Measurements from ENCODE around the gene RIN1. TPM values are rescaled to one million over a fixed set of nuclear protein-coding genes. Genes with fewer than 3 reads are reported as not detected.

RIN1 gene
- total and polyA plus RNA-seq, 8 donors: 1.7 to 10.2 (median 3.5) TPM

DNA sequence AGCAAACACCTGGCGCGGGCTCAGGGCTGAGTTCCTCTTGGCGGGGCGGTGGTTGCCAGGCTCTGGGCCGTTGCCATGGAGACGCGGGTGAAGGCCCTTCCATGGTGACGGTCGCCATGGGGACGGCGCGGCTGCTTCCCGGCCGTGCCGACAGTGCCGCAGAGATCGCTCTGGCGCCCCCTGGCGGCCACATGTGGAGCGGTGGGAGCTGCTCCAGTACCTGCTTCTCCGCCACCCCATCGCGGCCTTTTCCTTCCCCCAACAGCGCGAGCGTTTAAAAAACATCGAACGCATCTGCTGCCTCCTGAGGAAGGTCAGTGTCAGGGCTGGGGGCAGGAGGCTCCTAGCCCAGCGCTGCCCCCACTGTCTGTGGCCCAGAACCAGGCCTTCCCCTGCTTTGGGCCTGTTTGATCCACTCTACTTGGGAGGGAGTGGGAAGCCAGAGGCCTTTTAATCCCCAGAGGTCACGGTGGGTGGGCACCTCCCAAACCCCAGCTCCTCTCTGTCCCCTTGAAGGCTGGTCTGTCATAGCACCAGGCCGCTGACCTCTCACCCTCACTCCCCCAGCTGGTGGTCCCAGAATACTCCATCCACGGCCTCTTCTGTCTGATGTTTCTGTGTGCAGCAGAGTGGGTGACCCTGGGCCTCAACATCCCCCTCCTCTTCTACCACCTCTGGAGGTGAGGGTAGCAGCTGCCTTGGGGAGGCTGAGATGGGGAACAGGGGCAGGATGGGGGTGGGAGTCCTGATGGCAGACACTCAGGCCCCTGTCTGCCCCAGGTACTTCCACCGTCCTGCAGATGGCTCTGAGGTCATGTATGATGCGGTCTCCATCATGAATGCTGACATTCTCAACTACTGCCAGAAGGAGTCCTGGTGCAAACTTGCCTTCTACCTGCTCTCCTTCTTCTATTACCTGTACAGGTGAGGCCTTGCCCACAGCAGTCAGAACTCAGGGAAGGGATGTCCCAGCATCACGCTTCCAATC lies 53.5 kb downstream of the RIN1 start:
- intact Hi-C loops (cut with DNase I): no loop called here
- no peaks in the 10 kb centered on the region for H3K9me3 ChIP-seq

More for the DNA sequence above, 53.5 kb downstream of the RIN1 start:
- TF ChIP-seq, protein P1, sequence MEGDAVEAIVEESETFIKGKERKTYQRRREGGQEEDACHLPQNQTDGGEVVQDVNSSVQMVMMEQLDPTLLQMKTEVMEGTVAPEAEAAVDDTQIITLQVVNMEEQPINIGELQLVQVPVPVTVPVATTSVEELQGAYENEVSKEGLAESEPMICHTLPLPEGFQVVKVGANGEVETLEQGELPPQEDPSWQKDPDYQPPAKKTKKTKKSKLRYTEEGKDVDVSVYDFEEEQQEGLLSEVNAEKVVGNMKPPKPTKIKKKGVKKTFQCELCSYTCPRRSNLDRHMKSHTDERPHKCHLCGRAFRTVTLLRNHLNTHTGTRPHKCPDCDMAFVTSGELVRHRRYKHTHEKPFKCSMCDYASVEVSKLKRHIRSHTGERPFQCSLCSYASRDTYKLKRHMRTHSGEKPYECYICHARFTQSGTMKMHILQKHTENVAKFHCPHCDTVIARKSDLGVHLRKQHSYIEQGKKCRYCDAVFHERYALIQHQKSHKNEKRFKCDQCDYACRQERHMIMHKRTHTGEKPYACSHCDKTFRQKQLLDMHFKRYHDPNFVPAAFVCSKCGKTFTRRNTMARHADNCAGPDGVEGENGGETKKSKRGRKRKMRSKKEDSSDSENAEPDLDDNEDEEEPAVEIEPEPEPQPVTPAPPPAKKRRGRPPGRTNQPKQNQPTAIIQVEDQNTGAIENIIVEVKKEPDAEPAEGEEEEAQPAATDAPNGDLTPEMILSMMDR (IDR thresholded peaks at IDR 0.05): peak; percentile 93 to 99
- peaks cover 3 to 27% of the 10 kb centered on the region in 2 donors for H3K4me1 ChIP-seq
- H3K27ac ChIP-seq: no peak overlapping the region
- peaks cover 0 to 20% of the 10 kb centered on the region in 2 donors for H3K36me3 ChIP-seq
- DNase-seq (peak; percentile 91 to 100 (median 98)), ATAC-seq (peak; percentile 92)
- H3K27me3 ChIP-seq: peaks cover 0 to 10% of the 10 kb centered on the region in 2 donors
- H3K4me3 ChIP-seq: no peak overlapping the region

Other genes with a start within 250 kb of the RIN1 start
- 10 to 100 TPM; 32.8 to 34.3 TPM for gene KLC2, start 78.7 kb downstream of the RIN1 start, total RNA-seq
- gene KLC2, start 78.7 kb downstream of the RIN1 start, polyA plus RNA-seq (ENCODE audit: insufficient read length in 6 of 6): 10 to 100 TPM; 17.0 to 24.9 (median 19.8) TPM
- gene RAB1B, start 67.8 kb downstream of the RIN1 start, total RNA-seq: 100 to 1,000 TPM; 141 to 154 TPM
- gene RAB1B, start 67.8 kb downstream of the RIN1 start, polyA plus RNA-seq (ENCODE audit: insufficient read length in 6 of 6): 100 to 1,000 TPM; 114 to 136 (median 128) TPM
- gene CNIH2, start 58.3 kb downstream of the RIN1 start, total RNA-seq: 1 to 10 TPM in 1 of 2 donors, under 1 TPM in 1; 0.81 to 1.4 TPM
- 1 to 10 TPM; 2.8 to 5.2 (median 3.9) TPM for gene CNIH2, start 58.3 kb downstream of the RIN1 start, polyA plus RNA-seq (ENCODE audit: insufficient read length in 6 of 6)
- 100 to 1,000 TPM in 1 of 2 donors, 10 to 100 TPM in 1; 97.1 to 118 TPM for gene YIF1A, start 47.3 kb downstream of the RIN1 start, total RNA-seq
- 10 to 100 TPM; 32.9 to 57.5 (median 43.6) TPM for gene YIF1A, start 47.3 kb downstream of the RIN1 start, polyA plus RNA-seq (ENCODE audit: insufficient read length in 6 of 6)
- under 1 TPM in 1 of 2 donors, not detected in 1; 0.21 TPM for gene TMEM151A, start 44.5 kb downstream of the RIN1 start, total RNA-seq
- under 1 TPM; 0.17 to 0.47 (median 0.28) TPM for gene TMEM151A, start 44.5 kb downstream of the RIN1 start, polyA plus RNA-seq (ENCODE audit: insufficient read length in 6 of 6)
- 10 to 100 TPM; 69.8 to 74.3 TPM for gene CD248, start 19.4 kb downstream of the RIN1 start, total RNA-seq
- gene CD248, start 19.4 kb downstream of the RIN1 start, polyA plus RNA-seq (ENCODE audit: insufficient read length in 6 of 6): 100 to 1,000 TPM in 4 of 6 donors, 10 to 100 TPM in 2; 76.4 to 128 (median 104) TPM
- 10 to 100 TPM; 28.7 to 34.3 TPM for gene BRMS1, start 8.7 kb upstream of the RIN1 start, total RNA-seq
- 10 to 100 TPM; 19.5 to 26.6 (median 24.5) TPM for gene BRMS1, start 8.7 kb upstream of the RIN1 start, polyA plus RNA-seq (ENCODE audit: insufficient read length in 6 of 6)
- gene B4GAT1, start 11.2 kb upstream of the RIN1 start, total RNA-seq: 10 to 100 TPM; 22.9 to 29.7 TPM
- 10 to 100 TPM; 29.8 to 35.9 (median 30.9) TPM for gene B4GAT1, start 11.2 kb upstream of the RIN1 start, polyA plus RNA-seq (ENCODE audit: insufficient read length in 6 of 6)
- gene SLC29A2, start 35.3 kb upstream of the RIN1 start, total RNA-seq: 10 to 100 TPM; 16.2 to 22.8 TPM
- 10 to 100 TPM in 1 of 6 donors, 1 to 10 TPM in 5; 7.4 to 10.9 (median 8.9) TPM for gene SLC29A2, start 35.3 kb upstream of the RIN1 start, polyA plus RNA-seq (ENCODE audit: insufficient read length in 6 of 6)
- under 1 TPM in 1 of 2 donors, not detected in 1; 0.64 TPM for gene NPAS4, start 84.6 kb upstream of the RIN1 start, total RNA-seq
- gene NPAS4, start 84.6 kb upstream of the RIN1 start, polyA plus RNA-seq (ENCODE audit: insufficient read length in 6 of 6): under 1 TPM; 0.06 to 0.53 (median 0.20) TPM
- gene MRPL11, start 102.4 kb upstream of the RIN1 start, total RNA-seq: 10 to 100 TPM; 29.6 to 39.5 TPM
- 10 to 100 TPM; 57.2 to 73.5 (median 64.2) TPM for gene MRPL11, start 102.4 kb upstream of the RIN1 start, polyA plus RNA-seq (ENCODE audit: insufficient read length in 6 of 6)
- gene PELI3, start 130.5 kb upstream of the RIN1 start, total RNA-seq: 10 to 100 TPM in 1 of 2 donors, 1 to 10 TPM in 1; 7.5 to 12.9 TPM
- 1 to 10 TPM; 3.9 to 6.6 (median 5.6) TPM for gene PELI3, start 130.5 kb upstream of the RIN1 start, polyA plus RNA-seq (ENCODE audit: insufficient read length in 6 of 6)
- 10 to 100 TPM; 46.4 to 68.1 TPM for gene DPP3, start 144.0 kb upstream of the RIN1 start, total RNA-seq
- 10 to 100 TPM; 15.0 to 20.6 (median 17.1) TPM for gene DPP3, start 144.0 kb upstream of the RIN1 start, polyA plus RNA-seq (ENCODE audit: insufficient read length in 6 of 6)
- 10 to 100 TPM; 22.8 to 37.3 TPM for gene BBS1, start 174.2 kb upstream of the RIN1 start, total RNA-seq
- 10 to 100 TPM; 58.4 to 75.1 (median 64.6) TPM for gene BBS1, start 174.2 kb upstream of the RIN1 start, polyA plus RNA-seq (ENCODE audit: insufficient read length in 6 of 6)
- 10 to 100 TPM; 14.3 to 17.0 TPM for gene ZDHHC24, start 209.6 kb upstream of the RIN1 start, total RNA-seq
- gene ZDHHC24, start 209.6 kb upstream of the RIN1 start, polyA plus RNA-seq (ENCODE audit: insufficient read length in 6 of 6): 1 to 10 TPM; 4.7 to 6.3 (median 5.7) TPM
- under 1 TPM in 1 of 2 donors, not detected in 1; 0.16 TPM for gene ACTN3, start 210.5 kb upstream of the RIN1 start, total RNA-seq
- under 1 TPM in 1 of 6 donors, not detected in 5; 0.06 TPM for gene ACTN3, start 210.5 kb upstream of the RIN1 start, polyA plus RNA-seq (ENCODE audit: insufficient read length in 6 of 6)
- 10 to 100 TPM; 10.8 to 23.3 TPM for gene CTSF, start 232.2 kb upstream of the RIN1 start, total RNA-seq
- 10 to 100 TPM; 37.1 to 56.9 (median 47.2) TPM for gene CTSF, start 232.2 kb upstream of the RIN1 start, polyA plus RNA-seq (ENCODE audit: insufficient read length in 6 of 6)

Measured in left lung (tissue), 10 donors.